ENCODE data around the gene TRERF1. TPM values are rescaled to one million over a fixed set of nuclear protein-coding genes. Genes with fewer than 3 reads are reported as not detected.

The TRERF1 gene
- total RNA-seq, 1 donor from 2014 or later: 12.4 TPM

DNA sequence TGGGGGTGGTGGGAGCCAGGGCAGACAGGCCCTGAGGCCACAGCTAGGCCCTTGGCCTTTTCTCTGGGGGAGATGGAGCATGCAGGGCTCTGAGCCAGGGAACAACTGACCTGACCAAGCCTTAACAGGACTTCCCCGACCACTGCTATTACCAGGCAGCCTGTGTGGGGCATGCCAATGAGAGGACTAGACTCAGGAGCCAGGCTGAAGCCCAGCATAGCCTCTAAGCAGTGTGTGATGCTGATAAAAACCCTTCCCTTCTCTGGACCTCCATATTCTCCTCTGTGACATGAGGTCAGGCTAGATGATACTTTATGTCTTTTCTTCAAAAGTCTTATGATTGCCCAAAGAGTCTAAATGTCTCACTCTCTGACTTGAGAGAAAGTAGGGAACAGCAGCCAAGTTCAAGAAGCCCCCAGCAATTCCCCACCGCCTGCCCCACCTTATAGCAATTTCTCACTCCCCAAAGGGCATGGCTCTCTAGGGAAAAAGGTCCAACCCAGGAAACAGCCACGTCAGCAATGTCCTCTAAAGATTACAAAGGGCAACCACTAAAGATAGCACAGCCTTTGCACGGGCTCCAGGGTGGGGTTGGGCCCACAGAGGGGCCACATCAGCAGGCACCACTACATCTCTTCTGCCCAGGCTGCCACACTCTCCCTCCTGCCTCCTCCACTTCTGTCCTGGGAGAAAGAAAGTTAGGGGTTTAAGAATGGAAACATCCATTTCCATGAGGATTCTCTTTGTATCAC lies 71.3 kb downstream of the TRERF1 start:
- Mint-ChIP-seq H3K4me1 (no peaks in the 10 kb centered on the region), H3K4me3 (no peak overlapping the region), H3K27ac (ENCODE audit: unreplicated experiment) (no peak overlapping the region), H3K27me3 (ENCODE audit: low read depth) (no peaks in the 10 kb centered on the region), H3K36me3 (ENCODE audit: low read depth) (no peaks in the 10 kb centered on the region), H3K9me3 (no peaks in the 10 kb centered on the region)
- no peak for DNase-seq (ENCODE audit: low read depth, low spot score)
- TF ChIP-seq CTCF (conservative IDR thresholded peaks at IDR 0.05): no peak

GRCh38 chr6:42378536-42378935 lies 73.2 kb downstream of the TRERF1 start:
- DNase-seq (ENCODE audit: low read depth, low spot score): no peak
- H3K27me3 Mint-ChIP-seq (ENCODE audit: low read depth): no peaks in the 10 kb centered on the region
- H3K27ac Mint-ChIP-seq (ENCODE audit: unreplicated experiment): no peak overlapping the region
- no peaks in the 10 kb centered on the region for H3K9me3 Mint-ChIP-seq
- H3K4me3 Mint-ChIP-seq: no peak overlapping the region
- no peaks in the 10 kb centered on the region for H3K4me1 Mint-ChIP-seq
- TF ChIP-seq CTCF (conservative IDR thresholded peaks at IDR 0.05): no peak
- no peaks in the 10 kb centered on the region for H3K36me3 Mint-ChIP-seq (ENCODE audit: low read depth)

DNA sequence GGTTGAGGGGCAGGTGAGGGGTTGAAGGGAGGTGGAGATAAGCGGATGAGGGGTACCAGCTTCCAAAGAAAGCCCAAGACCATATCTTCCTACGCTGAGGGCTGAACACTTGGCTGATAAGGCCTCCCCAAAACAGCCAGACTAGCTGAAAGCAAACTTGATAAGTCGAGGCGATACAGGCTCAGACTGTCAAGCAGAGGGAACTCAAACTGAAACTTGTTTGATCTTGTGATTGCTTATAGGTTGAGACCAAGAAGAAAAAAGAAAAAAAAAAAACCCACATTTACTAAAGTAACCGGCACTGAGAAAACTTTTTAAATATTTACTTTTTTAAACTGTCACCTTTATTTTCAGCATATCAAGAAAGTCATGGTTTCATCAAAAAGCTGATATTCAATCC lies 73.6 kb downstream of the TRERF1 start:
- H3K36me3 Mint-ChIP-seq (ENCODE audit: low read depth): no peaks in the 10 kb centered on the region
- H3K27me3 Mint-ChIP-seq (ENCODE audit: low read depth): no peaks in the 10 kb centered on the region
- no peaks in the 10 kb centered on the region for H3K9me3 Mint-ChIP-seq
- no peaks in the 10 kb centered on the region for H3K4me1 Mint-ChIP-seq
- no peak overlapping the region for H3K4me3 Mint-ChIP-seq
- DNase-seq (ENCODE audit: low read depth, low spot score): no peak
- TF ChIP-seq CTCF (conservative IDR thresholded peaks at IDR 0.05): no peak
- H3K27ac Mint-ChIP-seq (ENCODE audit: unreplicated experiment): no peak overlapping the region

- Mint-ChIP-seq H3K27ac (ENCODE audit: unreplicated experiment) (no peak overlapping the region), H3K36me3 (ENCODE audit: low read depth) (no peaks in the 10 kb centered on the region), H3K9me3 (no peaks in the 10 kb centered on the region), H3K4me3 (no peak overlapping the region), H3K4me1 (no peaks in the 10 kb centered on the region), H3K27me3 (ENCODE audit: low read depth) (no peaks in the 10 kb centered on the region)
- no peak for TF ChIP-seq CTCF (conservative IDR thresholded peaks at IDR 0.05)
- no peak for DNase-seq (ENCODE audit: low read depth, low spot score)
These were observed 76.6 kb downstream of the TRERF1 start for GRCh38 chr6:42375007-42375635.

DNA sequence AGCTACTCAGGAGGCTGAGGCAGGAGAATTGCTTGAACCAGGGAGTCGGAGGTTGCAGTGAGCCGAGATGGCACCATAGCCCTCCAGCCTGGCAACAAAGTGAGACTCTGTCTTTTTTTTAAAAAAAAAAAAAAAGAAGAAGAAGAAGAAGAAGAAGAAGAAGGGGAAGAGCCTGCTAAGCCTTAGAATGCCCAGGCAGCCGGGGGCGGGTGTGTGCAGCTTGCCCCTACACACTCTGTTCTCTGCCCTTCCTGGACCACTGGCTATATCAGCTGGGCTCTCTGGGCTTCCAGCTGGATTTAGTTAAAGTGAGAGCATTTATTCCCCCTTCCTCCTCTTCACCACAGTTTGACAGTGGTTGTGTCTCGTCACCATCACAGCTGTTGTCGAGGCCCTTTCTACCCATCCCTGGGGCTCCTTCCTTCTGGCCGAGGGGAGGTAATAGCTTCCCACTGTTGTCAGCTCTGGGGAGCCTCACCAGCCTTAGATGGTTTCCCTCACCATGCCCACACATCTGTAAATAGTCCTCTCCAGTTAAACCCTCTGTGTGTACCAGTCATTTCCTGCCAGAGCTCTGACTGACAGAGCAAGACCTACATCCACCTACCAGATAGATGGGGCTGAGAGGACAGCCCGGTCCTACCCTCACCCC lies 77.6 kb downstream of the TRERF1 start:
- Mint-ChIP-seq H3K4me3 (no peak overlapping the region), H3K36me3 (ENCODE audit: low read depth) (no peaks in the 10 kb centered on the region), H3K27me3 (ENCODE audit: low read depth) (no peaks in the 10 kb centered on the region), H3K27ac (ENCODE audit: unreplicated experiment) (no peak overlapping the region), H3K9me3 (no peaks in the 10 kb centered on the region), H3K4me1 (peaks cover 4% of the 10 kb centered on the region)
- TF ChIP-seq CTCF (conservative IDR thresholded peaks at IDR 0.05): no peak
- no peak for DNase-seq (ENCODE audit: low read depth, low spot score)
